NCI-H2227 treated with DMSO at 0.1 percent for 48 hours (cell line): ENCODE results near the gene TMED9.

ENCODE experiments used
- DNase-seq: peaks from one replicate; lab custom pipeline; 2025; lab: John Stamatoyannopoulos, UW

Gene TMED9

GRCh38 chr5:177578316-177578715 lies 13.7 kb upstream of the TMED9 start:
- DNase-seq = no peak

GRCh38 chr5:177588413-177588909 lies 3.5 kb upstream of the TMED9 start:
- DNase-seq = peak; percentile 5

- no peak for DNase-seq
Observed at GRCh38 chr5:177590406-177590805, 1.6 kb upstream of the TMED9 start.

GRCh38 chr5:177591690-177592009 lies 353 bp upstream of the TMED9 start:
- no peak for DNase-seq

GRCh38 chr5:177592905-177593304 lies 902 bp downstream of the TMED9 start:
- DNase-seq = no peak

GRCh38 chr5:177593511-177593910 lies 1.5 kb downstream of the TMED9 start:
- DNase-seq = no peak

- DNase-seq = no peak
Observed at GRCh38 chr5:177594071-177594470, 2.1 kb downstream of the TMED9 start.

GRCh38 chr5:177595026-177595585 lies 3.1 kb downstream of the TMED9 start:
- no peak for DNase-seq

- DNase-seq = no peak
Observed at GRCh38 chr5:177595991-177596774, 4.2 kb downstream of the TMED9 start.

- no peak for DNase-seq
Observed at GRCh38 chr5:177596775-177597238, 4.8 kb downstream of the TMED9 start.

- no peak for DNase-seq
Observed at GRCh38 chr5:177598477-177598876, 6.5 kb downstream of the TMED9 start.

- peak; percentile 70 for DNase-seq
Observed at GRCh38 chr5:177599731-177600507, 7.9 kb downstream of the TMED9 start, which contains the start of gene B4GALT7. TSS of gene B4GALT7 (plus strand) at chr5:177600132. CDS start at chr5:177600211, 79 bp downstream.

GRCh38 chr5:177600508-177601018 lies 8.6 kb downstream of the TMED9 start:
- no peak for DNase-seq

GRCh38 chr5:177601126-177601525 lies 9.1 kb downstream of the TMED9 start:
- DNase-seq = no peak

- DNase-seq = no peak
Observed at GRCh38 chr5:177601577-177602457, 9.8 kb downstream of the TMED9 start.

- DNase-seq = no peak
Observed at GRCh38 chr5:177602458-177602830, 10.4 kb downstream of the TMED9 start.

- DNase-seq = no peak
Observed at GRCh38 chr5:177603631-177604030, 11.6 kb downstream of the TMED9 start.

GRCh38 chr5:177604116-177604521 lies 12.1 kb downstream of the TMED9 start:
- DNase-seq = no peak

- no peak for DNase-seq
Observed at GRCh38 chr5:177604656-177605055, 12.7 kb downstream of the TMED9 start.

GRCh38 chr5:177605078-177605477 lies 13.1 kb downstream of the TMED9 start:
- DNase-seq = no peak

- DNase-seq = no peak
Observed at GRCh38 chr5:177605667-177606066, 13.7 kb downstream of the TMED9 start.
